IMR-90 (cell line): ENCODE measurements around the gene TRAF3. TPM values are rescaled to one million over a fixed set of nuclear protein-coding genes. Genes with fewer than 3 reads are reported as not detected.

Source experiments
- ATAC-seq: fragments of 200-7000 bp; cut with Tn5 transposase; 2 replicates; pipeline ENCODE4 v1.9.1; 2020; ENCODE audit warnings: low read depth, mild to moderate bottlenecking, moderate library complexity
- BruUV-seq: library from RNA; stranded (reverse); fragments of 400-500 nt; replicated peaks from 2 replicates; lab custom pipeline; 2021; lab: Mats Ljungman, UMichigan
- CTCF ChIA-PET: fragments of 300-600 bp; formaldehyde crosslinking; extraction: SDS; loops from one replicate; lab custom pipeline; 2021; ENCODE audit warnings: antibody characterized with exemption; lab: Yijun Ruan, JAX
- POLR2A ChIA-PET: fragments of 300-600 bp; sonication (Branson Sonifier 250); formaldehyde crosslinking; loops from one replicate; lab custom pipeline; 2022; ENCODE audit warnings: antibody characterized with exemption; ENCODE audit not compliant: unreplicated experiment; lab: Charles Lee
- DNase-seq: peaks from one replicate; pipeline ENCODE4 v3.0.0; 2013
- H2AFZ ChIP-seq: replicated peaks from 2 replicates; pipeline ENCODE3; 2013; ENCODE audit warnings: low read length, mild to moderate bottlenecking; ENCODE audit not compliant: poor library complexity
- H2AK5ac ChIP-seq: 2 replicates; pipeline ENCODE4 v1.6.1; 2013; ENCODE audit warnings: low read depth, low read length, inconsistent platforms
- H2AK9ac ChIP-seq: replicated peaks from 2 replicates; pipeline ENCODE3; 2013; ENCODE audit warnings: mild to moderate bottlenecking, low read depth, low read length, moderate library complexity; ENCODE audit not compliant: poor library complexity
- H2BK120ac ChIP-seq: 2 replicates; pipeline ENCODE4 v1.6.1; 2013; ENCODE audit warnings: low read depth, low read length, inconsistent platforms
- H2BK15ac ChIP-seq: 3 replicates; pipeline ENCODE4 v1.6.1; 2013; ENCODE audit warnings: low read depth, low read length, inconsistent platforms
- H2BK20ac ChIP-seq: 2 replicates; pipeline ENCODE4 v1.6.1; 2013; ENCODE audit warnings: low read depth, mild to moderate bottlenecking, inconsistent platforms, low read length, moderate library complexity
- H2BK5ac ChIP-seq: 2 replicates; pipeline ENCODE4 v1.6.1; 2013; ENCODE audit warnings: mild to moderate bottlenecking, low read depth, low read length, inconsistent platforms; ENCODE audit not compliant: poor library complexity, severe bottlenecking
- H3K14ac ChIP-seq: replicated peaks from 2 replicates; pipeline ENCODE4 v1.6.1; 2013; ENCODE audit warnings: low read depth, low read length, inconsistent platforms
- H3K18ac ChIP-seq: 2 replicates; pipeline ENCODE4 v1.6.1; 2013; ENCODE audit warnings: low read depth, low read length, control low read depth
- H3K23ac ChIP-seq: 2 replicates; pipeline ENCODE4 v1.6.1; 2013; ENCODE audit warnings: low read depth, low read length, inconsistent platforms
- H3K27ac ChIP-seq: 2 replicates; pipeline ENCODE4 v1.5.1; 2013; ENCODE audit warnings: mild to moderate bottlenecking, control low read depth, low read length; ENCODE audit not compliant: insufficient read depth
- H3K27me3 ChIP-seq: 2 replicates; pipeline ENCODE4 v1.6.1; 2013; ENCODE audit warnings: low read length; ENCODE audit not compliant: control insufficient read depth, insufficient read depth
- H3K36me3 ChIP-seq: 2 replicates; pipeline ENCODE4 v1.6.1; 2013; ENCODE audit warnings: low read length, mixed read lengths; ENCODE audit not compliant: control insufficient read depth, insufficient read depth
- H3K4ac ChIP-seq: 2 replicates; pipeline ENCODE4 v1.6.1; 2013; ENCODE audit warnings: low read depth, low read length, inconsistent platforms
- H3K4me1 ChIP-seq: 2 replicates; pipeline ENCODE4 v1.6.1; 2013; ENCODE audit warnings: low read length, mixed read lengths; ENCODE audit not compliant: control insufficient read depth, insufficient read depth
- H3K4me2 ChIP-seq: 2 replicates; pipeline ENCODE4 v1.6.1; 2013; ENCODE audit warnings: low read depth, mild to moderate bottlenecking, control low read depth, low read length, moderate library complexity
- H3K4me3 ChIP-seq: 2 replicates; pipeline ENCODE4 v1.5.1; 2013; ENCODE audit warnings: low read depth, mild to moderate bottlenecking, control low read depth, low read length, moderate library complexity; ENCODE audit not compliant: insufficient read depth
- H3K56ac ChIP-seq: 2 replicates; pipeline ENCODE4 v1.6.1; 2013; ENCODE audit warnings: low read length, inconsistent platforms; ENCODE audit not compliant: insufficient read depth; ENCODE audit errors: extremely low read depth
- H3K79me1 ChIP-seq, 2 experiments: 2 replicates each; pipeline ENCODE4 v1.6.1; 2013; ENCODE audit warnings: low read length in 2 of 2, inconsistent platforms in 1 of 2, low read depth in 1 of 2
- H3K9ac ChIP-seq: 2 replicates; pipeline ENCODE4 v1.6.1; 2013; ENCODE audit warnings: low read depth, low read length, control low read depth
- H3K9me1 ChIP-seq: 2 replicates; pipeline ENCODE4 v1.6.1; 2013; ENCODE audit warnings: low read length, inconsistent platforms; ENCODE audit not compliant: insufficient read depth
- H3K9me3 ChIP-seq: 2 replicates; pipeline ENCODE4 v1.6.1; 2013; ENCODE audit warnings: low read length; ENCODE audit not compliant: control insufficient read depth, insufficient read depth
- H4K20me1 ChIP-seq: 2 replicates; pipeline ENCODE4 v1.6.1; 2013; ENCODE audit warnings: low read length, inconsistent platforms; ENCODE audit not compliant: insufficient read depth
- H4K5ac ChIP-seq: 2 replicates; pipeline ENCODE4 v1.6.1; 2013; ENCODE audit warnings: mild to moderate bottlenecking, low read depth, low read length, control low read depth
- H4K8ac ChIP-seq, 2 experiments: 2 replicates each; pipeline ENCODE4 v1.6.1; 2013; ENCODE audit warnings: low read depth in 2 of 2, low read length in 2 of 2, control low read depth in 1 of 2, inconsistent platforms in 1 of 2
- H4K91ac ChIP-seq: 2 replicates; pipeline ENCODE4 v1.6.1; 2013; ENCODE audit warnings: low read depth, low read length, inconsistent platforms; ENCODE audit not compliant: insufficient read depth
- BHLHE40 ChIP-seq: fragments of 150-350 bp; IDR thresholded peaks from 2 replicates; pipeline ENCODE4 v1.6.1; 2016; ENCODE audit warnings: mild to moderate bottlenecking, low read depth, low read length
- FOS ChIP-seq: fragments of 150-350 bp; IDR thresholded peaks from 2 replicates; pipeline ENCODE4 v1.6.1; 2016; ENCODE audit warnings: low read depth, low read length
- MAFK ChIP-seq: IDR thresholded peaks from 2 replicates; pipeline ENCODE4 v1.6.1; 2012; ENCODE audit warnings: low read depth, low read length, improper control_type of control experiment
- MAZ ChIP-seq: IDR thresholded peaks from 2 replicates; pipeline ENCODE4 v1.6.1; 2012; ENCODE audit warnings: low read depth, mild to moderate bottlenecking, low read length, improper control_type of control experiment, moderate library complexity, borderline replicate concordance
- MXI1 ChIP-seq: IDR thresholded peaks from 2 replicates; pipeline ENCODE4 v1.6.1; 2012; ENCODE audit warnings: low read depth, mild to moderate bottlenecking, low read length, moderate library complexity, borderline replicate concordance
- POLR2A ChIP-seq: IDR thresholded peaks from 2 replicates; pipeline ENCODE4 v1.6.1; 2012; ENCODE audit warnings: mild to moderate bottlenecking, low read depth, low read length
- RAD21 ChIP-seq: IDR thresholded peaks from 2 replicates; pipeline ENCODE4 v1.6.1; 2012; ENCODE audit warnings: low read length, improper control_type of control experiment
- RCOR1 ChIP-seq: IDR thresholded peaks from 2 replicates; pipeline ENCODE4 v1.6.1; 2012; ENCODE audit warnings: mild to moderate bottlenecking, low read length, improper control_type of control experiment; ENCODE audit not compliant: insufficient replicate concordance
- RFX5 ChIP-seq: IDR thresholded peaks from 2 replicates; pipeline ENCODE4 v1.8.0; 2012; ENCODE audit warnings: low read depth, mild to moderate bottlenecking, low read length, moderate library complexity
- WGBS, 2 experiments: methylation state at CpG; one replicate each; pipeline versions ENCODE4 v1.1.5 to v1.1.7; 2013; ENCODE audit warnings: missing lambda C conversion rate in 2 of 2; ENCODE audit not compliant: insufficient read length in 1 of 2; ENCODE audit errors: extremely low coverage in 2 of 2; 5-methylcytosine and 5-hydroxymethylcytosine counted together
- dilution Hi-C: fragments of 300-500 bp; cut with HindIII; formaldehyde crosslinking; loops from one replicate; pipeline ENCODE4 v1.14.3; 2018; ENCODE audit warnings: low sequenced_read_pairs; ENCODE audit not compliant: unreplicated experiment
- in situ Hi-C: fragments of 300-500 bp; cut with MboI; formaldehyde crosslinking; loops from 3 replicates; pipeline ENCODE4 v1.14.3; 2019; ENCODE audit warnings: low sequenced_read_pairs, inconsistent platforms, mixed read lengths
- intact Hi-C: fragments of 100-400 bp; cut with micrococcal nuclease; formaldehyde crosslinking; loops from 2 replicates; pipeline ENCODE4 v1.10.0; 2022
- polyA plus RNA-seq, 3 experiments: library from polyadenylated mRNA; depleted of rRNA; stranded (reverse); fragments of >200 nt; gene quantifications; 2 replicates each; pipeline ENCODE4 v1.2.3, GENCODE V29; 2012; ENCODE audit warnings: low replicate concordance in 1 of 3
- total RNA-seq: library from RNA; depleted of rRNA; stranded (reverse); fragments of >200 nt; gene quantifications from 2 replicates; pipeline ENCODE4 v1.2.3, GENCODE V29; 2012
- TF ChIP-seq, protein P1 (sequence below): conservative IDR thresholded peaks from 2 replicates; pipeline ENCODE4 v1.5.1; 2012; ENCODE audit warnings: mild to moderate bottlenecking, low read depth, low read length, improper control_type of control experiment

Gene TRAF3
- total and polyA plus RNA-seq, 2 of the 4 experiments (the other 2 are of a cell fraction): 21.2 to 25.3 TPM

GRCh38 chr14:102917056-102917385 lies 139.8 kb downstream of the TRAF3 start:
- Histone ChIP-seq H3K23ac (no peak overlapping the region), H2AFZ (no peak overlapping the region), H3K9me1 (0 out of 2 replicates have a peak, but pooled peaks cover 2% of the 10 kb centered on the region), H3K9me3 (peaks cover under 1% of the 10 kb centered on the region; the same call in 1 of the 2 replicates), H3K79me1 (no peaks in the 10 kb centered on the region), H3K36me3 (no peaks in the 10 kb centered on the region), H3K9ac (no peak overlapping the region), H3K18ac (no peak overlapping the region), H4K8ac (no peak overlapping the region), H4K20me1 (no peaks in the 10 kb centered on the region; the same call in 1 of the 2 replicates), H3K56ac (no peak overlapping the region), H2AK5ac (no peak overlapping the region), H3K14ac (no peak overlapping the region), H3K4me2 (no peak overlapping the region), H2BK20ac (no peak overlapping the region), H2BK120ac (no peak overlapping the region), H3K27ac (no peak overlapping the region), H2AK9ac (no peak overlapping the region), H4K5ac (no peak overlapping the region), H3K4me1 (no peaks in the 10 kb centered on the region), H3K4ac (no peak overlapping the region), H4K91ac (no peak overlapping the region), H2BK5ac (no peak overlapping the region), H3K27me3 (peaks cover 3% of the 10 kb centered on the region), H2BK15ac (no peak overlapping the region), H3K4me3 (no peak overlapping the region)
- intact Hi-C loops (loop anchor here (1.0 to 10.0 kb wide), 4 partner anchors 223 to 479 kb away; partner anchors contain the start of gene RCOR1), dilution Hi-C loops (no loop called here), in situ Hi-C loops (loop anchor here (10.0 kb wide), 2 partner anchors 142 to 222 kb away; partner anchors contain the start of gene TRAF3)
- 88% methylated on average over 3 of the region's 6 CpGs; no CpG with 5 or more reads in 1 of the 2 experiments for WGBS, 2 experiments
- no peak for TF ChIP-seq RFX5
- TF ChIP-seq BHLHE40: no peak
- no peak for TF ChIP-seq POLR2A
- no peak for TF ChIP-seq FOS
- TF ChIP-seq MAZ: no peak
- no peak for TF ChIP-seq RAD21
- no peak for TF ChIP-seq MXI1
- TF ChIP-seq RCOR1: no peak
- no peak for TF ChIP-seq MAFK
- TF ChIP-seq, protein P1, sequence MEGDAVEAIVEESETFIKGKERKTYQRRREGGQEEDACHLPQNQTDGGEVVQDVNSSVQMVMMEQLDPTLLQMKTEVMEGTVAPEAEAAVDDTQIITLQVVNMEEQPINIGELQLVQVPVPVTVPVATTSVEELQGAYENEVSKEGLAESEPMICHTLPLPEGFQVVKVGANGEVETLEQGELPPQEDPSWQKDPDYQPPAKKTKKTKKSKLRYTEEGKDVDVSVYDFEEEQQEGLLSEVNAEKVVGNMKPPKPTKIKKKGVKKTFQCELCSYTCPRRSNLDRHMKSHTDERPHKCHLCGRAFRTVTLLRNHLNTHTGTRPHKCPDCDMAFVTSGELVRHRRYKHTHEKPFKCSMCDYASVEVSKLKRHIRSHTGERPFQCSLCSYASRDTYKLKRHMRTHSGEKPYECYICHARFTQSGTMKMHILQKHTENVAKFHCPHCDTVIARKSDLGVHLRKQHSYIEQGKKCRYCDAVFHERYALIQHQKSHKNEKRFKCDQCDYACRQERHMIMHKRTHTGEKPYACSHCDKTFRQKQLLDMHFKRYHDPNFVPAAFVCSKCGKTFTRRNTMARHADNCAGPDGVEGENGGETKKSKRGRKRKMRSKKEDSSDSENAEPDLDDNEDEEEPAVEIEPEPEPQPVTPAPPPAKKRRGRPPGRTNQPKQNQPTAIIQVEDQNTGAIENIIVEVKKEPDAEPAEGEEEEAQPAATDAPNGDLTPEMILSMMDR: no peak
- ATAC-seq (no peak), DNase-seq (no peak)
- ChIA-PET POLR2A (no interaction called here), CTCF (no interaction called here)
- BruUV-seq: no TSS peak
